PC-9 (cell line): ENCODE measurements around the gene MCUB.

ENCODE experiments used
- CTCF ChIP-seq: fragments of 200-600 bp; sonication (generic); conservative IDR thresholded peaks from 2 replicates; pipeline ENCODE4 v1.6.1; 2017; ENCODE audit warnings: mixed run types, antibody characterized with exemption, mild to moderate bottlenecking, moderate library complexity
- EZH2 ChIP-seq: fragments of 200-600 bp; sonication (generic); IDR thresholded peaks from 2 replicates; pipeline ENCODE4 v1.8.0; 2017; ENCODE audit warnings: antibody characterized with exemption, low read depth

- TF ChIP-seq CTCF = no peak
- TF ChIP-seq EZH2 = no peak
These were observed 29.1 kb downstream of the MCUB start for GRCh38 chr4:109589119-109589518.
